ENCODE measurements around the gene SRSF8.
"Not testable (repeated sequence)": the region's sequence is repeated elsewhere in the genome, so short reads cannot be mapped to it uniquely, and the experiment has no call there.

Gene SRSF8

GRCh38 chr11:95095858-95096587 lies 29.3 kb downstream of the SRSF8 start:
- no peak for DNase-seq (ENCODE audit: low read depth in 2 of 2)

DNA sequence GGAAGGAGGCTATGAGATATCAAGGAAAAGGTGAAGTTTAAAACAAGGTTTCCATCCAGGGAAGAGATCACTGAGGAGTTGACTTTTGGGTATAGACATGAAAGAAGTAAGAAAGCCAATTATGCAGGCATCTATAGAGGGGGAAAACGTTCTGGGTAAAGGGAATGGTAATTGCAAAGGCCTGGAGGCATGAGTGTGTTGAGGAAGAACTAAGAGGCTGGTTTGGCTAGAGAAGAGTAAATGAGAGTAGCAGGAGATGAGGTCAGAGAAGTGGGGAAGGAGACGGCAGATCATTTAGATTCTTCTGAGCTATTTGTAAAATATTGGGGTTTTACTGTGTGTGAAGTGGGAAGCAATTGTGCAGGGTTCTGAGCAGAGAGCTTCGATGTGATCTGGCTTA lies 30.5 kb downstream of the SRSF8 start:
- no peak for DNase-seq (ENCODE audit: low read depth in 2 of 2)

- DNase-seq (ENCODE audit: low read depth in 2 of 2): no peak
Observed at GRCh38 chr11:95098826-95099225, 32.1 kb downstream of the SRSF8 start.

- DNase-seq (ENCODE audit: low read depth in 2 of 2): no peak
Observed at GRCh38 chr11:95100191-95100648, 33.5 kb downstream of the SRSF8 start.

- DNase-seq (ENCODE audit: low read depth in 2 of 2): no peak
Observed at GRCh38 chr11:95100856-95101507, 34.3 kb downstream of the SRSF8 start.

DNA sequence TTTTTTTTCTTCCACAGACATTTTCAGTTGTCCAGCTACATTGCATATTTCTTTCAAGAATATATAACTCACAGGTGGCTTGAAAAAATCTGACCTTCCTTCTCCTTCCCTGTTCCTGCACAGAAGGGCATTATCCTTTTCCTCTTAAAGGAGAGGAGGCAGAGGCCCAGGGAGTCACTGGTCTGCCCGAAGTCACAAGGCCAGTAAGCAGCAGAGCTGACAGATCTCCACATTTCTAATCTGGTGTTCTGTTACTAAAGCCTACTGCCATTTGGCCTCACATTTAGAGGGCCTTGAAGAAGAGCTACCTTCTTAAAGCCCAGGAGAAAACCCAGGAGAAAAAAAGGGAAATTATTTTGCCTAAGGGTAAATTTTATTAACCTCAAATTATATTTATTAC lies 35.2 kb downstream of the SRSF8 start:
- DNase-seq (ENCODE audit: low read depth in 2 of 2): no peak

- DNase-seq (ENCODE audit: low read depth in 2 of 2): no peak
Observed at GRCh38 chr11:95102733-95103132, 36.0 kb downstream of the SRSF8 start.

- no peak for DNase-seq (ENCODE audit: low read depth in 2 of 2)
Observed at GRCh38 chr11:95103701-95104100, 37.0 kb downstream of the SRSF8 start.

- no peak for DNase-seq (ENCODE audit: low read depth in 2 of 2)
Observed at GRCh38 chr11:95104121-95104830, 37.6 kb downstream of the SRSF8 start.

DNA sequence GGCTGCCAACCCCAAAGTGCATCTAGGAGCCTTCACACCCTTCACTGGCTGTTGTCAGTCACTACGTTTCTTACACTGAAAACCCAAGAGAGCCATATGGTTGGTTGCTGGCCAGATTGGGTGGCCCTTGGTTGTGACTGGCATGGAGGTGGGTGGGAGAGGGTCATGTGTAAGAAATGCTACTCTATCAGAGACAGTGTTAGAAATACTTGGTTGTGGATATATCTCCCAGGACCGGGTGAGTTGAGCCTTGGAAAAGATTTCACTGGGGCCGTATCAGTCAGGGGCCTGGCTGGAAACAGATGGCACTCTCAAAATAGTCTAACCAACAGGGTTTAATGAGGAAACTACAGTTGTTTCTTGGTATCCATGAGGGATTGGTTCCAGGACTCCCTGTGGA lies 38.1 kb downstream of the SRSF8 start:
- DNase-seq (ENCODE audit: low read depth in 2 of 2): no peak

- no peak for DNase-seq (ENCODE audit: low read depth in 2 of 2)
Observed at GRCh38 chr11:95108159-95108611, 41.5 kb downstream of the SRSF8 start.

GRCh38 chr11:95108671-95109551 lies 42.2 kb downstream of the SRSF8 start:
- DNase-seq (ENCODE audit: low read depth in 2 of 2): no peak

- DNase-seq (ENCODE audit: low read depth in 2 of 2): not testable (repeated sequence)
Observed at GRCh38 chr11:95111471-95111870, 44.8 kb downstream of the SRSF8 start.

DNA sequence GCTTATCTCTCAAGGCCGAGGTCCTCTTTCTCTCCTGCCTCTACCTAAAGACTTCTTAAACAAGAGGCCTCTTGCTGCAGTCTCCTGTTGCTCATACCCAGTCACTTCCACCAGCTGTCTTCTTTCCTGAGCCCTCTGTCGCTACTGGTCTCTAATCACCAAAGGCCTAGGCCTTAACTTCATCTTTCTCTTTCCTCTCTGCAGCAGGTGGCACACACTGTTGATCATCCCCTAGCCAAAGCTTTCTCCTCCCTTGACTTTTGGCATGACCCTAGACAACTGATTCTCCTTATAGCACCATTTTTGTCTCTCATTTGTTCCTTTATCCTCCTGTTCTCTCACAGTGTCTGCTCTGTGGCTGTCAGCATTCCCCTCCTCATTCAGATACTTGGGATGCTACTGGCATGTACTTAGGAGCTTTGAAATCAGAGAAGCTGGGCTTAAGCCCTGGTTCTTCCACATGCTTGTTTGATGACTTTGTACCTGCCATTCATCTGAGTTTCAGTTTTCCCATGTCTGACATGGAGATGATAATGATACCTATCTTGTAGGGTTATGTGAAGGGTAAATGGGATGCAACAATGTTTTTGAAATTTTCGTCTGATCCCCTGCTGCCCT lies 45.3 kb downstream of the SRSF8 start:
- no peak for DNase-seq (ENCODE audit: low read depth in 2 of 2)

DNA sequence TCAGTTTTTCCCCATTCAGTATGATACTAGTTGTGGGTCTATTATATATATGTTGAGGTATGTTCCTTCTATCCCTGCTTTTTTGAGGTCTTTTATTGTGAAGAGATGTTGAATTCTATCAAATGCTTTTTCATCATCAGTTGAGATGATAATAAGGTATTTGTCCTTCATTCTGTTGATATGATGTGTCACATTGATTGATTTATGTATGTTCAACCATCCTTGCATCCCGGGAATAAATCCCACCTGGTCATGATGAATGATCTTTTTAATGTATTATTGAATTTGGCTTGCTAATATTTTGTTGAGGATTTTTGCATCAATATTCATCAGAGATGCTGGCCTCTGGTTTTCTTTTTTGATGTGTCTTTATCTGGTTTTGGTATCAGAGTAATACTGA lies 48.9 kb downstream of the SRSF8 start:
- DNase-seq (ENCODE audit: low read depth in 2 of 2): no peak

DNA sequence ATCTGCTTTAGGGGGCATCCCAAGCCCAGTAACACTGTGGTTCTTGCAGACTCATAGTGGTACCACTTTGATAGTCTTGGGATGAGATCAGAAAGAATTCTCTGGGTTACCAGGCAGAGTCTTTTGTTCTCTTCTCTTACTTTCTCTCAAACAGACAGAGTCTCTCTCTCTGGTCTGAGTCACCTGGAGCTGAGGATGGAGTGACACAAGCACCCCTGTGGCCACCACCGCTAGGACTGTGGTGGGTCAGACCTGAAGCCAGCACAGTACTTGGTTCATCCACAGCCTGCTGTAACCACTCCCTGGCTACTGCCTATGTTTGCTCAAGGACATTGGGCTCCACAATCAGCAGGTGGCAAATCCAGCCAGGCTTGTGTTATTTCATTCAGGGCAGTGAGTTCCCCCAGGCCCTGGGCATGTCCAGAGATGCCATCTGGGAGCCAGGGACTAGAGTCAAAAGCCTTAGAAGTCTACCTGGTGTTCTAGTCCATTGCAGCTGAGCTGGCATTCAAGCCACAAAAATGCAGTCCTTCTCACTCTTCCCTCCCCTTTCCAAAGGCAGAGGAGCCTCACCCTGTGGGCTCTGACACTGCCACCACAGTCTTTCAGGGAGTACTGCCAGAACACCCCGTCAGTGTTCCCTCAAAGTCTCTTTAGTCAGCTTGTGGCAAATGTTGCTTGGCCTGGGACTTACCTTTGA lies 52.8 kb downstream of the SRSF8 start:
- DNase-seq (ENCODE audit: low read depth in 2 of 2): no peak
